ENCODE data around the gene SF1. TPM values are rescaled to one million over a fixed set of nuclear protein-coding genes. Genes with fewer than 3 reads are reported as not detected.

SF1 gene
- total RNA-seq, 1 donor from 2014 or later = 415 TPM

DNA sequence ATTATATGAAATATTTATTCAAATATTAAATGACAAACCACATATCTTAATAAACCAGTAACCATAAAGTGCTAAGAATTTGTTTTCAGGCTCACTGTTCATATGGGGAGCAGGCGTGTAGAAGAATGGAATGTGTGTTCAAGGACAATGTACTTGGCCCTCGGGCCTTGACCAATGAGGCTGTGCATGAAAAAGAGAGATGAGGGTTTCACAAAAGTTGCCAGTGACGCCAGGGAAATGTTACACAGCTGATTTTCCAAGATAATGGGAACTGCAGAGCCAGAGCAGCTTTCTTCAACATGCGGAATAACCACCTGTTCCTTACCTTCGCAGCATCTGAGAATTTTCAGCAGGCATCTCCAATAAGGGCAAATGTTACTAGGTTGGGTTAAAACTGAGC is 4.2 kb downstream of the SF1 start:
- Mint-ChIP-seq H3K27me3 (ENCODE audit: unreplicated experiment) (peaks cover 12% of the 10 kb centered on the region), H3K36me3 (ENCODE audit: unreplicated experiment) (peaks cover 5% of the 10 kb centered on the region), H3K4me3 (ENCODE audit: unreplicated experiment) (no peak overlapping the region), H3K9me3 (ENCODE audit: unreplicated experiment) (peaks cover 11% of the 10 kb centered on the region), H3K27ac (ENCODE audit: unreplicated experiment) (no peak overlapping the region), H3K4me1 (ENCODE audit: low read depth, unreplicated experiment) (peaks cover 22% of the 10 kb centered on the region)
- TF ChIP-seq, protein P1, sequence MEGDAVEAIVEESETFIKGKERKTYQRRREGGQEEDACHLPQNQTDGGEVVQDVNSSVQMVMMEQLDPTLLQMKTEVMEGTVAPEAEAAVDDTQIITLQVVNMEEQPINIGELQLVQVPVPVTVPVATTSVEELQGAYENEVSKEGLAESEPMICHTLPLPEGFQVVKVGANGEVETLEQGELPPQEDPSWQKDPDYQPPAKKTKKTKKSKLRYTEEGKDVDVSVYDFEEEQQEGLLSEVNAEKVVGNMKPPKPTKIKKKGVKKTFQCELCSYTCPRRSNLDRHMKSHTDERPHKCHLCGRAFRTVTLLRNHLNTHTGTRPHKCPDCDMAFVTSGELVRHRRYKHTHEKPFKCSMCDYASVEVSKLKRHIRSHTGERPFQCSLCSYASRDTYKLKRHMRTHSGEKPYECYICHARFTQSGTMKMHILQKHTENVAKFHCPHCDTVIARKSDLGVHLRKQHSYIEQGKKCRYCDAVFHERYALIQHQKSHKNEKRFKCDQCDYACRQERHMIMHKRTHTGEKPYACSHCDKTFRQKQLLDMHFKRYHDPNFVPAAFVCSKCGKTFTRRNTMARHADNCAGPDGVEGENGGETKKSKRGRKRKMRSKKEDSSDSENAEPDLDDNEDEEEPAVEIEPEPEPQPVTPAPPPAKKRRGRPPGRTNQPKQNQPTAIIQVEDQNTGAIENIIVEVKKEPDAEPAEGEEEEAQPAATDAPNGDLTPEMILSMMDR (IDR thresholded peaks at IDR 0.05; ENCODE audit: partially characterized antibody, unreplicated experiment) = no peak
- no peak for DNase-seq

DNA sequence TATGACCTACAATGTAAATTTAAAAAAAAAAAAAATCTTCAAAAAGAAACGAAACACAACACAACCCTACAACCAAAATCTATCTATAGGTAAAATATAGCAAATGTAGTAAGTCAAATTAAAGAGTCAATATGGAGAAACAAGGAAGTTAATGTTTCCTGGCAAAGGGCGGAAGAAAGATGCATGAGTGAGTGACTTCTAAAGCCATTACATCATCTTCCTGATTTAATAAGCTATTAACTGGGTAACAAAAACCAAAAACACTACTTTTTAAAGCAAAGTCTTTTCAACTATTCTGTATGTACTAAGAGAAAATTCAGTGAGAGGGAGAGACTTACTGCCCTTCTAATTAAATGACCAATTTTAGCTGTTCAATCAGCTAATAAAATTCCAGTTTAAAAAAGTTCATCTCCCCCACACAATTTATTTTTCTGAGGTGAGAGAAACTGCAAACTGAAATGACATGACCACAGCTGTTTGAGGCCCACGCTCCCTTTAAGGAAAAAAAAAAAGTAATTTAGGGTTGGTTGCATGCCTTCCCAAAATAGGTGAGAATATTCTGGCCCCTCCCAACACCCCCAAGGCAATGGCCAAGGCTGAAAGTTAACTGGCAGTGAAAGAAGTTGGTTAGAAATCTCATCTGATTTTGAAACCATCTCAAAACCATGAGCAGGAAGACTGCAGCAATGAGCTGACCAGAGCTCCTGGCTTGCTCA is 5.9 kb downstream of the SF1 start:
- peaks cover 9% of the 10 kb centered on the region for H3K27me3 Mint-ChIP-seq (ENCODE audit: unreplicated experiment)
- DNase-seq = no peak
- peaks cover 7% of the 10 kb centered on the region for H3K9me3 Mint-ChIP-seq (ENCODE audit: unreplicated experiment)
- TF ChIP-seq, protein P1 (IDR thresholded peaks at IDR 0.05; ENCODE audit: partially characterized antibody, unreplicated experiment) = no peak
- peaks cover 6% of the 10 kb centered on the region for H3K36me3 Mint-ChIP-seq (ENCODE audit: unreplicated experiment)
- no peak overlapping the region for H3K4me3 Mint-ChIP-seq (ENCODE audit: unreplicated experiment)
- peaks cover 24% of the 10 kb centered on the region for H3K4me1 Mint-ChIP-seq (ENCODE audit: low read depth, unreplicated experiment)
- H3K27ac Mint-ChIP-seq (ENCODE audit: unreplicated experiment) = no peak overlapping the region

DNA sequence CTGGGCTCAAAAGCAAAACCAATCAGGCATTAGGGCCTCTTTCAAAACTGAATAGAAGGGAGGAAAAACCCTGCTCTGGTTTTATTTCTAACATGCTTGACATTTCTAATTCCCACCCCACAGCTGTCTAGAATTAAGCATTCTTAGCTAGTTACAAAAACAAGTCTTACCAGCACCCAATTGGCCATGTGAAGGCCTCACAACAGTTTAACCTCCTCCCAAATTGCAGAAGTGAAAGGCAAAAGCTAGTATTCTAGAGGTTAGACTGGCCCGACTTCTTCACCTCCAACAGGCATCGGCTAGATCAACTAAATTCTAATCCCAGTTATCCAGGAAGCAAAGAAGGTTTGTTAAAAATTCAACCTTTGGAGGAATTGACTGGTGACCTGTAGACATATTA is 6.5 kb downstream of the SF1 start:
- Mint-ChIP-seq H3K27me3 (ENCODE audit: unreplicated experiment) (peaks cover 5% of the 10 kb centered on the region), H3K27ac (ENCODE audit: unreplicated experiment) (no peak overlapping the region), H3K4me3 (ENCODE audit: unreplicated experiment) (no peak overlapping the region), H3K9me3 (ENCODE audit: unreplicated experiment) (peaks cover 1% of the 10 kb centered on the region), H3K4me1 (ENCODE audit: low read depth, unreplicated experiment) (peaks cover 18% of the 10 kb centered on the region), H3K36me3 (ENCODE audit: unreplicated experiment) (peaks cover 6% of the 10 kb centered on the region)
- TF ChIP-seq, protein P1 (IDR thresholded peaks at IDR 0.05; ENCODE audit: partially characterized antibody, unreplicated experiment) = no peak
- DNase-seq = no peak

DNA sequence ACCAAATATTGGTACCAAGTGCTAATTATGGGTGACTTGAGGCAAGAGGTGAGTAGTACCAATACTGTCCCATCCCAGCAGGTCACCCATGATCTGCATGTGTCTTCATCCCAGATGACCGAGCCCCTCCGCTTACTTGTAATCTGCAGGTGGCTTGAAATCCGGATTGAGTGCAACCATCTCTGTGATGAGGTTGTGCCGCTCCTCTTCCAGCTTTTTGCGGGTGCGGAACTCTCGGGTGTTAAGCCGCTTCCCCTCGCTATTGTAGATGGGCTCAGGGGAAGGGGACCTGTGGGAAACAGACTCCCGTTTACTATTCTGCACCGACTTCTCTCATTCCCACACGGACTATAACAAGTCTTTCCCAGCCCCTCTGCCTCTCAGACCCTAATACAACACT is 8.2 kb downstream of the SF1 start:
- peaks cover under 1% of the 10 kb centered on the region for H3K9me3 Mint-ChIP-seq (ENCODE audit: unreplicated experiment)
- H3K27me3 Mint-ChIP-seq (ENCODE audit: unreplicated experiment) = peaks cover 4% of the 10 kb centered on the region
- peaks cover 6% of the 10 kb centered on the region for H3K36me3 Mint-ChIP-seq (ENCODE audit: unreplicated experiment)
- H3K27ac Mint-ChIP-seq (ENCODE audit: unreplicated experiment) = no peak overlapping the region
- H3K4me1 Mint-ChIP-seq (ENCODE audit: low read depth, unreplicated experiment) = peaks cover 5% of the 10 kb centered on the region
- H3K4me3 Mint-ChIP-seq (ENCODE audit: unreplicated experiment) = no peak overlapping the region
- DNase-seq = no peak
- TF ChIP-seq, protein P1 (IDR thresholded peaks at IDR 0.05; ENCODE audit: partially characterized antibody, unreplicated experiment) = no peak

DNA sequence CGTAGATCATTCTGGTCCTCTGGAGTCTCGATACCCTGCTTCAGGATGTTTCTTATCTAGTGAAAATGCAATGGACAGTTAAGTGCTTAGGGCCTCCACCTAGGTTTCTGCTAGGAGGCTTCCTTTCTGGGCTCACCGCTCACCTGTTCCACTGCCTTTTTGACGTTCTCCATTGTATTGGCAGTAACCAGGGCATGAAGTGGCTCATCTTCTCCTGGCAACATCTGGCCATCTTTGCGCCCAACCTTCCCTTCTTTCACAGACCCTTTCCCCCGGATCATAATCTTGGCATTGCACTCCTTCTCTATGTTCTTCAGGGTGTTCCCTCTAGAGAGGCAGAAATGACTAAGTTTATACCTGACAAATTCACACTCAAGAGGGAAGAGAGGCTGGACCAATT is 9.1 kb downstream of the SF1 start:
- DNase-seq = no peak
- H3K9me3 Mint-ChIP-seq (ENCODE audit: unreplicated experiment) = peaks cover 2% of the 10 kb centered on the region
- peaks cover 10% of the 10 kb centered on the region for H3K4me1 Mint-ChIP-seq (ENCODE audit: low read depth, unreplicated experiment)
- no peak overlapping the region for H3K4me3 Mint-ChIP-seq (ENCODE audit: unreplicated experiment)
- peak overlapping the region; percentile 36 for H3K27ac Mint-ChIP-seq (ENCODE audit: unreplicated experiment)
- peaks cover 6% of the 10 kb centered on the region for H3K36me3 Mint-ChIP-seq (ENCODE audit: unreplicated experiment)
- TF ChIP-seq, protein P1 (IDR thresholded peaks at IDR 0.05; ENCODE audit: partially characterized antibody, unreplicated experiment) = no peak
- peaks cover 2% of the 10 kb centered on the region for H3K27me3 Mint-ChIP-seq (ENCODE audit: unreplicated experiment)
